Activated T-helper 1 cell treated with anti-CD3 and anti-CD28 coated beads, Interleukin-12 subunit alpha, Interleukin-12 subunit beta, Interleukin-2, Interleukin-4 antibody, amounts not matched to agents 30 ng/mL and 10 ng/mL and 1 ng/mL, durations not matched to agents 14 hours and 24 hours and 36 hours (primary cell): ENCODE results near the gene NEDD9. TPM values are rescaled to one million over a fixed set of nuclear protein-coding genes. Genes with fewer than 3 reads are reported as not detected.

ENCODE experiments used
- DNase-seq: peaks from one replicate; pipeline ENCODE4 v3.0.0; 2021; ENCODE audit warnings: low spot score
- H3K27ac Mint-ChIP-seq: one replicate; pipeline ENCODE4 v1.8.0; 2021; ENCODE audit warnings: mild to moderate bottlenecking, mixed read lengths
- H3K27me3 Mint-ChIP-seq: one replicate; pipeline ENCODE4 v1.8.0; 2022; ENCODE audit warnings: mild to moderate bottlenecking, moderate library complexity, mixed read lengths; ENCODE audit not compliant: insufficient read depth
- H3K36me3 Mint-ChIP-seq: one replicate; pipeline ENCODE4 v1.8.0; 2021; ENCODE audit warnings: low read depth, mixed read lengths
- H3K4me1 Mint-ChIP-seq: one replicate; pipeline ENCODE4 v1.8.0; 2021; ENCODE audit warnings: low read depth, mixed read lengths
- H3K4me3 Mint-ChIP-seq: one replicate; pipeline ENCODE4 v1.8.0; 2021; ENCODE audit warnings: mild to moderate bottlenecking, moderate library complexity, mixed read lengths
- H3K9me3 Mint-ChIP-seq: one replicate; pipeline ENCODE4 v1.8.0; 2021; ENCODE audit warnings: mixed read lengths
- intact Hi-C: fragments of 100-400 bp; cut with micrococcal nuclease; formaldehyde crosslinking; loops from one replicate; pipeline ENCODE4 v1.15.1; 2024
- total RNA-seq: library from RNA; stranded (reverse); gene quantifications from 2 replicates; pipeline ENCODE4 v1.2.3, GENCODE V29; 2022

The NEDD9 gene
- total RNA-seq, 1 donor from 2014 or later, result 53.2 TPM

- H3K4me1 Mint-ChIP-seq, result peaks cover 16% of the 10 kb centered on the region
- H3K27ac Mint-ChIP-seq, result no peak overlapping the region
- H3K9me3 Mint-ChIP-seq, result peaks cover 11% of the 10 kb centered on the region
- no peaks in the 10 kb centered on the region for H3K27me3 Mint-ChIP-seq
- H3K4me3 Mint-ChIP-seq, result no peak overlapping the region
- intact Hi-C loops, result no loop called here
- no peak for DNase-seq
- peaks cover 56% of the 10 kb centered on the region for H3K36me3 Mint-ChIP-seq
These were observed 19.3 kb upstream of the NEDD9 start for GRCh38 chr6:11251553-11252360.

- intact Hi-C loops, result no loop called here
- DNase-seq, result no peak
- Mint-ChIP-seq H3K9me3 (peaks cover 11% of the 10 kb centered on the region), H3K4me3 (no peak overlapping the region), H3K27me3 (no peaks in the 10 kb centered on the region), H3K36me3 (peaks cover 49% of the 10 kb centered on the region), H3K27ac (no peak overlapping the region), H3K4me1 (peaks cover 17% of the 10 kb centered on the region)
These were observed 17.6 kb upstream of the NEDD9 start for GRCh38 chr6:11250108-11250507.

- intact Hi-C loops, result no loop called here
- H3K36me3 Mint-ChIP-seq, result peaks cover 55% of the 10 kb centered on the region
These were observed 16.7 kb upstream of the NEDD9 start for GRCh38 chr6:11248974-11249761.

GRCh38 chr6:11246722-11247121 is 14.3 kb upstream of the NEDD9 start:
- H3K27ac Mint-ChIP-seq, result no peak overlapping the region
- peaks cover 67% of the 10 kb centered on the region for H3K36me3 Mint-ChIP-seq
- no peaks in the 10 kb centered on the region for H3K27me3 Mint-ChIP-seq
- intact Hi-C loops, result no loop called here
- no peak for DNase-seq
- no peak overlapping the region for H3K4me3 Mint-ChIP-seq
- peaks cover 27% of the 10 kb centered on the region for H3K4me1 Mint-ChIP-seq
- peaks cover 11% of the 10 kb centered on the region for H3K9me3 Mint-ChIP-seq

More at GRCh38 chr6:11248974-11249761, 16.7 kb upstream of the NEDD9 start:
- DNase-seq, result no peak
- Mint-ChIP-seq H3K9me3 (peaks cover 11% of the 10 kb centered on the region), H3K27me3 (no peaks in the 10 kb centered on the region), H3K4me1 (peaks cover 19% of the 10 kb centered on the region), H3K27ac (no peak overlapping the region), H3K4me3 (no peak overlapping the region)

GRCh38 chr6:11245381-11246256 is 13.2 kb upstream of the NEDD9 start:
- Mint-ChIP-seq H3K4me1 (peaks cover 36% of the 10 kb centered on the region), H3K27ac (no peak overlapping the region), H3K36me3 (peaks cover 63% of the 10 kb centered on the region), H3K9me3 (peaks cover 11% of the 10 kb centered on the region), H3K4me3 (no peak overlapping the region), H3K27me3 (no peaks in the 10 kb centered on the region)
- intact Hi-C loops, result no loop called here
- DNase-seq, result no peak

GRCh38 chr6:11244387-11245126 is 12.1 kb upstream of the NEDD9 start:
- Mint-ChIP-seq H3K36me3 (peaks cover 60% of the 10 kb centered on the region), H3K9me3 (peaks cover 9% of the 10 kb centered on the region), H3K4me1 (peaks cover 36% of the 10 kb centered on the region), H3K27me3 (no peaks in the 10 kb centered on the region), H3K27ac (no peak overlapping the region), H3K4me3 (no peak overlapping the region)
- DNase-seq, result no peak
- intact Hi-C loops, result no loop called here

- peaks cover 36% of the 10 kb centered on the region for H3K4me1 Mint-ChIP-seq
- intact Hi-C loops, result no loop called here
- H3K27me3 Mint-ChIP-seq, result no peaks in the 10 kb centered on the region
- H3K36me3 Mint-ChIP-seq, result peaks cover 55% of the 10 kb centered on the region
- H3K9me3 Mint-ChIP-seq, result peaks cover 2% of the 10 kb centered on the region
- H3K4me3 Mint-ChIP-seq, result no peak overlapping the region
- no peak overlapping the region for H3K27ac Mint-ChIP-seq
- no peak for DNase-seq
These were observed 11.4 kb upstream of the NEDD9 start for GRCh38 chr6:11243861-11244260.

GRCh38 chr6:11242711-11243110 is 10.2 kb upstream of the NEDD9 start:
- no peak for DNase-seq
- Mint-ChIP-seq H3K27me3 (no peaks in the 10 kb centered on the region), H3K4me1 (peaks cover 36% of the 10 kb centered on the region), H3K27ac (peak overlapping the region; percentile 78), H3K4me3 (no peak overlapping the region), H3K36me3 (peaks cover 51% of the 10 kb centered on the region), H3K9me3 (no peaks in the 10 kb centered on the region)
- intact Hi-C loops, result no loop called here

- no peaks in the 10 kb centered on the region for H3K9me3 Mint-ChIP-seq
- H3K4me3 Mint-ChIP-seq, result no peak overlapping the region
These were observed 9.3 kb upstream of the NEDD9 start for GRCh38 chr6:11241793-11242201.

GRCh38 chr6:11241154-11241792 is 8.8 kb upstream of the NEDD9 start:
- H3K27me3 Mint-ChIP-seq, result no peaks in the 10 kb centered on the region
- H3K36me3 Mint-ChIP-seq, result peaks cover 51% of the 10 kb centered on the region
- intact Hi-C loops, result no loop called here
- H3K4me3 Mint-ChIP-seq, result no peak overlapping the region
- H3K9me3 Mint-ChIP-seq, result no peaks in the 10 kb centered on the region
- no peak for DNase-seq
- no peak overlapping the region for H3K27ac Mint-ChIP-seq
- H3K4me1 Mint-ChIP-seq, result peaks cover 43% of the 10 kb centered on the region

More at GRCh38 chr6:11241793-11242201, 9.3 kb upstream of the NEDD9 start:
- no peak overlapping the region for H3K27ac Mint-ChIP-seq
- DNase-seq, result no peak
- H3K4me1 Mint-ChIP-seq, result peaks cover 39% of the 10 kb centered on the region
- H3K27me3 Mint-ChIP-seq, result no peaks in the 10 kb centered on the region
- peaks cover 48% of the 10 kb centered on the region for H3K36me3 Mint-ChIP-seq
- intact Hi-C loops, result no loop called here

- Mint-ChIP-seq H3K27me3 (no peaks in the 10 kb centered on the region), H3K9me3 (no peaks in the 10 kb centered on the region), H3K4me1 (peaks cover 48% of the 10 kb centered on the region), H3K4me3 (no peak overlapping the region), H3K36me3 (peaks cover 32% of the 10 kb centered on the region), H3K27ac (peak overlapping the region; percentile 19)
- intact Hi-C loops, result no loop called here
- no peak for DNase-seq
These were observed 5.5 kb upstream of the NEDD9 start for GRCh38 chr6:11237956-11238355.

- intact Hi-C loops, result no loop called here
- no peak for DNase-seq
- H3K9me3 Mint-ChIP-seq, result no peaks in the 10 kb centered on the region
- no peaks in the 10 kb centered on the region for H3K27me3 Mint-ChIP-seq
- peak overlapping the region; percentile 19 for H3K27ac Mint-ChIP-seq
- H3K36me3 Mint-ChIP-seq, result peaks cover 27% of the 10 kb centered on the region
- H3K4me3 Mint-ChIP-seq, result no peak overlapping the region
- H3K4me1 Mint-ChIP-seq, result peaks cover 53% of the 10 kb centered on the region
These were observed 5.0 kb upstream of the NEDD9 start for GRCh38 chr6:11237428-11237827.
